Fibroblast of pulmonary artery (primary cell): ENCODE data around the gene ABCD1.

Experiments
- DNase-seq: peaks from one replicate; pipeline ENCODE4 v3.0.0-alpha.2; 2010; ENCODE audit warnings: low read depth
- H3K4me3 ChIP-seq: replicated peaks from 2 replicates; pipeline ENCODE4 v1.5.1; 2011; ENCODE audit warnings: low read depth, mild to moderate bottlenecking, control low read depth, low read length, moderate library complexity
- CTCF ChIP-seq: IDR thresholded peaks from 2 replicates; pipeline ENCODE4 v1.5.1; 2011; ENCODE audit warnings: mild to moderate bottlenecking, control low read depth, low read length, inconsistent platforms; ENCODE audit errors: missing control alignments

The ABCD1 gene

GRCh38 chrX:153782871-153783270 lies 58.2 kb downstream of the ABCD1 start:
- no peak for DNase-seq
- no peak overlapping the region for H3K4me3 ChIP-seq
- no peak for TF ChIP-seq CTCF

GRCh38 chrX:153783378-153784013 lies 58.8 kb downstream of the ABCD1 start:
- DNase-seq, result no peak
- TF ChIP-seq CTCF, result no peak
- H3K4me3 ChIP-seq, result no peak overlapping the region

GRCh38 chrX:153784325-153784967 lies 59.8 kb downstream of the ABCD1 start:
- DNase-seq, result no peak
- no peak for TF ChIP-seq CTCF
- no peak overlapping the region for H3K4me3 ChIP-seq

- DNase-seq, result no peak
- TF ChIP-seq CTCF, result no peak
- no peak overlapping the region for H3K4me3 ChIP-seq
Measured at GRCh38 chrX:153786669-153787068, 62.0 kb downstream of the ABCD1 start.

GRCh38 chrX:153789654-153790053 lies 65.0 kb downstream of the ABCD1 start:
- no peak for DNase-seq
- no peak for TF ChIP-seq CTCF
- H3K4me3 ChIP-seq, result no peak overlapping the region

- no peak for DNase-seq
- no peak for TF ChIP-seq CTCF
- H3K4me3 ChIP-seq, result no peak overlapping the region
Measured at GRCh38 chrX:153791104-153791852, 66.6 kb downstream of the ABCD1 start.

- H3K4me3 ChIP-seq, result no peak overlapping the region
- no peak for TF ChIP-seq CTCF
Measured at GRCh38 chrX:153792368-153792767, 67.7 kb downstream of the ABCD1 start.

More at GRCh38 chrX:153792368-153792767, 67.7 kb downstream of the ABCD1 start:
- no peak for DNase-seq
